ENCODE measurements around the gene PMIS2. TPM values are rescaled to one million over a fixed set of nuclear protein-coding genes. Genes with fewer than 3 reads are reported as not detected.

PMIS2 gene
- total and polyA plus RNA-seq, 2 of the 8 experiments (the other 6 are each of a cell fraction or from before 2014, with no cell fraction given) = not detected

DNA sequence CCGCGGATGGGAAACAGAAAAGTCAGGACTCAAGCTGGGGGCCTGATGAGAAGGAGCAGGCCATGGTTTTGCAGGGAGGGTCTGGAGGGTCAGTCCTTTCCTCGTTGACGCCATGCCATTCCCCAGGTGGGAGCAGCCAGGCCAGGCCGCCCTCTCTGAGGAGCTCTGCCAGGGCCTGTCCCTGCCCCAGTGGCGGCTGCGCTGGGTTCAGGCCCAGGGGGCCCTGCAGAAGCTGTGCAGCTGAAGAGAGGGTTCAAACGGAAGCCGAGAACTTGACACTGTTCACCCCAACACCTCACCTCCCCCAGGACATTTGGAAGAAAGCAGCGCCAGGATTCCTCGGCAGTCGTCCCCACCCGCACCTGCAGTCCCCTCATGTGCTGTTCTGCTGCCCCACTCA, 36.8 kb downstream of the PMIS2 start:
- H2BK5ac ChIP-seq (ENCODE audit: low read depth, low read length) = no peak overlapping the region
- no peak overlapping the region for H3K4me2 ChIP-seq (ENCODE audit: insufficient read depth in 1 of 2, low read depth in 2 of 2, low read length in 2 of 2)
- ChIA-PET CTCF (ENCODE audit: partially characterized antibody) (interaction anchor here (0.6 to 3.6 kb wide), 5 partner anchors 10 to 57 kb away, joined by 3 to 14 read pairs (median 3); partner anchors contain the start of gene HAUS5), POLR2A (ENCODE audit: partially characterized antibody) (interaction anchor here (1.1 to 2.7 kb wide), 6 partner anchors 10 to 112 kb away, joined by 3 to 13 read pairs (median 3); partner anchors contain the start of gene HAUS5)
- no peaks in the 10 kb centered on the region for H3K23me2 ChIP-seq (ENCODE audit: low read depth, low read length)
- H3K4me3 ChIP-seq (ENCODE audit: extremely low read depth in 1 of 4, insufficient read depth in 2 of 4, low read depth in 3 of 4, low read length in 4 of 4) = no peak overlapping the region
- H3K4ac ChIP-seq (replicated peaks; ENCODE audit: insufficient read length, low read depth, low read length) = no peak overlapping the region
- no peak for FAIRE-seq
- peaks cover 2 to 9% (median 5%) of the 10 kb centered on the region in 4 experiments; a peak in 3 of 8 replicates for H3K36me3 ChIP-seq (ENCODE audit: control insufficient read depth in 2 of 4, insufficient read depth in 4 of 4, low read length in 3 of 4)
- H2BK120ac ChIP-seq (replicated peaks; ENCODE audit: low read depth, low read length) = no peak overlapping the region
- H3K56ac ChIP-seq (replicated peaks; ENCODE audit: insufficient read length, low read depth, low read length) = no peak overlapping the region
- no peaks in the 10 kb centered on the region for H3K9me3 ChIP-seq (ENCODE audit: insufficient read depth in 2 of 2, low read depth in 1 of 2, low read length in 1 of 2)
- no peak overlapping the region for H4K91ac ChIP-seq (replicated peaks; ENCODE audit: insufficient read length, low read length)
- no peak overlapping the region for H3K14ac ChIP-seq (ENCODE audit: insufficient read length)
- H3K23ac ChIP-seq (ENCODE audit: insufficient read length) = no peak overlapping the region
- no peaks in the 10 kb centered on the region for H3K27me3 ChIP-seq (replicated peaks in 1 of 4; ENCODE audit: control insufficient read depth in 3 of 4, extremely low read depth in 1 of 4, insufficient read depth in 3 of 4, low read length in 3 of 4)
- no peaks in the 10 kb centered on the region for H3K79me1 ChIP-seq (ENCODE audit: low read depth, low read length)
- H2BK20ac ChIP-seq (ENCODE audit: low read length) = no peak overlapping the region
- H2BK15ac ChIP-seq (ENCODE audit: low read length) = no peak overlapping the region
- no peak overlapping the region for H3K18ac ChIP-seq (ENCODE audit: extremely low read depth, low read length)
- no peak overlapping the region for H4K5ac ChIP-seq (ENCODE audit: insufficient read length, low read depth, low read length)
- WGBS, 2 experiments (ENCODE audit: extremely low coverage in 1 of 2, insufficient coverage in 1 of 2, insufficient read length in 1 of 2, insufficient replicate concordance in 2 of 2, low coverage in 1 of 2, low lambda C conversion rate in 2 of 2, missing lambda C conversion rate in 1 of 2) = 93% methylated on average over 13 of the region's 13 CpGs; no CpG with 5 or more reads in 1 of the 2 experiments
- no peak overlapping the region for H2AK5ac ChIP-seq (ENCODE audit: low read depth, low read length)
- H3K9ac ChIP-seq (replicated peaks in 1 of 4; ENCODE audit: extremely low read depth in 1 of 4, low read depth in 3 of 4, low read length in 3 of 4) = no peak overlapping the region
- no peak overlapping the region for H2BK12ac ChIP-seq (ENCODE audit: low read depth, low read length)
- H2AFZ ChIP-seq (ENCODE audit: low read length) = no peak overlapping the region
- H4K8ac ChIP-seq (ENCODE audit: extremely low read depth, insufficient read depth, low read length) = no peak overlapping the region
- peaks cover 0 to 5% of the 10 kb centered on the region in 2 experiments for H4K20me1 ChIP-seq (replicated peaks in 1 of 2; ENCODE audit: control insufficient read depth in 1 of 2, insufficient read depth in 2 of 2, low read length in 2 of 2)
- H3K4me1 ChIP-seq (replicated peaks in 1 of 4; ENCODE audit: control insufficient read depth in 3 of 4, insufficient read depth in 4 of 4, low read length in 3 of 4) = no peaks in the 10 kb centered on the region
- H3K27ac ChIP-seq (ENCODE audit: low read depth, low read length) = no peak overlapping the region
- no peaks in the 10 kb centered on the region for H3K79me2 ChIP-seq (ENCODE audit: control insufficient read depth in 1 of 2, insufficient read depth in 2 of 2, low read length in 2 of 2)
- DNase-seq (ENCODE audit: low read depth in 1 of 2, low spot score in 2 of 2) = no peak
- TF ChIP-seq, protein P1, sequence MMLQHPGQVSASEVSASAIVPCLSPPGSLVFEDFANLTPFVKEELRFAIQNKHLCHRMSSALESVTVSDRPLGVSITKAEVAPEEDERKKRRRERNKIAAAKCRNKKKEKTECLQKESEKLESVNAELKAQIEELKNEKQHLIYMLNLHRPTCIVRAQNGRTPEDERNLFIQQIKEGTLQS (IDR thresholded peaks at IDR 0.05; ENCODE audit: insufficient read depth, low read depth, low read length) = no peak
- TF ChIP-seq BACH1 (IDR thresholded peaks at IDR 0.05; ENCODE audit: low read length) = no peak
- no peak for TF ChIP-seq TCF12 (IDR thresholded peaks at IDR 0.05; ENCODE audit: low read depth, low read length)
- no peak for TF ChIP-seq BRCA1 (IDR thresholded peaks at IDR 0.05; ENCODE audit: low read depth, low read length)
- TF ChIP-seq HDAC6 (IDR thresholded peaks at IDR 0.05; ENCODE audit: low read depth, low read length) = no peak
- TF ChIP-seq SP4 (IDR thresholded peaks at IDR 0.05; ENCODE audit: low read length) = no peak
- TF ChIP-seq RAD21 (IDR thresholded peaks at IDR 0.05 in 1 of 2, conservative IDR thresholded peaks at IDR 0.05 in 1 of 2; ENCODE audit: low read depth in 2 of 2, low read length in 2 of 2) = no peak
- no peak for TF ChIP-seq KDM5A (IDR thresholded peaks at IDR 0.05; ENCODE audit: low read length)
- TF ChIP-seq RFX5 (IDR thresholded peaks at IDR 0.05; ENCODE audit: borderline replicate concordance, low read depth, low read length) = no peak
- TF ChIP-seq NRF1 (IDR thresholded peaks at IDR 0.05; ENCODE audit: low read depth, low read length) = no peak
- no peak for TF ChIP-seq KDM1A (IDR thresholded peaks at IDR 0.05; ENCODE audit: borderline replicate concordance, low read length)
- TF ChIP-seq PHF8 (conservative IDR thresholded peaks at IDR 0.05; ENCODE audit: low read depth, low read length) = no peak
- no peak for TF ChIP-seq RNF2 (IDR thresholded peaks at IDR 0.05; ENCODE audit: borderline replicate concordance, low read depth, low read length, missing control alignments, poor library complexity, severe bottlenecking)
- no peak for TF ChIP-seq SRF (IDR thresholded peaks at IDR 0.05; ENCODE audit: low read depth, low read length)
